GM12878 (cell line): ENCODE data around the gene EIF5B.

Source experiments
- POLR2A ChIP-seq: IDR thresholded peaks from 2 replicates; pipeline ENCODE4 v1.6.1; 2011; ENCODE audit warnings: low read depth, mild to moderate bottlenecking, low read length
- POLR2AphosphoS5 ChIP-seq: IDR thresholded peaks from 2 replicates; pipeline ENCODE4 v1.6.1; 2011; ENCODE audit warnings: mild to moderate bottlenecking, low read length, inconsistent platforms
- RFX5 ChIP-seq: IDR thresholded peaks from 2 replicates; pipeline ENCODE4 v1.6.1; 2011; ENCODE audit warnings: low read depth, low read length, improper control_type of control experiment
- SIX5 ChIP-seq: IDR thresholded peaks from 2 replicates; pipeline ENCODE4 v1.6.1; 2011; ENCODE audit warnings: mild to moderate bottlenecking, low read depth, low read length, moderate library complexity; ENCODE audit not compliant: severe bottlenecking
- ZNF217 ChIP-seq: fragments of 450-650 bp; IDR thresholded peaks from 2 replicates; pipeline ENCODE4 v1.6.1; 2017; ENCODE audit warnings: antibody characterized with exemption, mild to moderate bottlenecking
- TF ChIP-seq, protein P1 (sequence below): IDR thresholded peaks from 2 replicates; pipeline ENCODE4 v1.6.1; 2012; ENCODE audit warnings: low read depth, low read length, improper control_type of control experiment

DNA sequence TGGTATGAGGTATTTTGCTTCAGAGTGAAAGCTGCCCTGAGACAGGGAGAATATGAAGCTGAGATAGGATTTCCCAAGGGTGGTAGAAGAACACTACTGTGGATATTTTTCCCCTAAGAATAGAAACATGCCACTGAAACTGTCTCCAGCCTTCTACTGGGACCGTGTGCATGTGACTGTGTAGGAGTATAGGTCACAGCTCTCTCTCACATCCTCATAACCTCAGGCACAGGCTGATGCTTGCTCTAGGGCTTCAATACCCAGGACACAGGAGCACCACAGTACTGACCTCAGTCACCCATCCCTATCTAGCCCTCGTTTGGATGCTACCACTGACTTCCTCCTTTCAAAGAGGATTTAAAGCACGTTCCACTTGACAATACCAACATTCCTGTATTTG lies 85.4 kb downstream of the EIF5B start:
- TF ChIP-seq POLR2AphosphoS5 (no peak), ZNF217 (no peak), POLR2A (no peak), SIX5 (no peak), RFX5 (no peak)
- TF ChIP-seq, protein P1, sequence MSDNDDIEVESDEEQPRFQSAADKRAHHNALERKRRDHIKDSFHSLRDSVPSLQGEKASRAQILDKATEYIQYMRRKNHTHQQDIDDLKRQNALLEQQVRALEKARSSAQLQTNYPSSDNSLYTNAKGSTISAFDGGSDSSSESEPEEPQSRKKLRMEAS, result no peak
